ENCODE measurements around the gene ARSK. TPM values are rescaled to one million over a fixed set of nuclear protein-coding genes. Genes with fewer than 3 reads are reported as not detected.

The ARSK gene
- total RNA-seq, 6 donors from 2014 or later = 2.1 to 11.0 (median 3.9) TPM

- no peak for DNase-seq
- TF ChIP-seq POLR2AphosphoS5 (IDR thresholded peaks at IDR 0.05) = no peak
- no peak for TF ChIP-seq POLR2A (IDR thresholded peaks at IDR 0.05)
- TF ChIP-seq CTCF (IDR thresholded peaks at IDR 0.05) = no peak
- no peak overlapping the region for H3K4me3 ChIP-seq
- no peaks in the 10 kb centered on the region for H3K27me3 ChIP-seq
- H3K9me3 ChIP-seq = no peaks in the 10 kb centered on the region
- no peak for ATAC-seq (ENCODE audit: low FRiP score in 2 of 2)
- WGBS, 2 donors = 96 to 98% methylated on average over 5 of the region's 5 CpGs
- no peak overlapping the region for H3K27ac ChIP-seq
- peaks cover 0 to 11% (median 0%) of the 10 kb centered on the region in 4 donors for H3K36me3 ChIP-seq
- H3K4me1 ChIP-seq = no peaks in the 10 kb centered on the region
These were observed 50.9 kb downstream of the ARSK start for GRCh38 chr5:95605786-95606185.

- no peaks in the 10 kb centered on the region for H3K4me1 ChIP-seq
- no peak for ATAC-seq (ENCODE audit: low FRiP score in 2 of 2)
- H3K27ac ChIP-seq = no peak overlapping the region
- 94 to 98% methylated on average over 1 of the region's 1 CpG for WGBS, 2 donors
- no peaks in the 10 kb centered on the region for H3K9me3 ChIP-seq
- no peak for TF ChIP-seq EP300 (IDR thresholded peaks at IDR 0.05)
- TF ChIP-seq POLR2A (IDR thresholded peaks at IDR 0.05) = no peak
- no peak for TF ChIP-seq POLR2AphosphoS5 (IDR thresholded peaks at IDR 0.05)
- TF ChIP-seq CTCF (IDR thresholded peaks at IDR 0.05) = no peak
- no peaks in the 10 kb centered on the region for H3K27me3 ChIP-seq
- DNase-seq = no peak
- H3K36me3 ChIP-seq = peaks cover 0 to 4% (median 0%) of the 10 kb centered on the region in 4 donors
- H3K4me3 ChIP-seq = no peak overlapping the region
These were observed 51.5 kb downstream of the ARSK start for GRCh38 chr5:95606419-95606818.

- Histone ChIP-seq H3K27ac (no peak overlapping the region), H3K4me3 (no peak overlapping the region), H3K4me1 (no peaks in the 10 kb centered on the region), H3K9me3 (peaks cover 0 to 7% (median 0%) of the 10 kb centered on the region in 4 donors), H3K27me3 (no peaks in the 10 kb centered on the region), H3K36me3 (no peaks in the 10 kb centered on the region)
- TF ChIP-seq POLR2AphosphoS5 (IDR thresholded peaks at IDR 0.05) = no peak
- TF ChIP-seq EP300 (IDR thresholded peaks at IDR 0.05) = no peak
- no peak for TF ChIP-seq CTCF (IDR thresholded peaks at IDR 0.05)
- TF ChIP-seq POLR2A (IDR thresholded peaks at IDR 0.05) = no peak
- ATAC-seq (ENCODE audit: low FRiP score in 2 of 2) (no peak), DNase-seq (no peak)
- 22 to 54% methylated on average over 3 of the region's 3 CpGs for WGBS, 2 donors
These were observed 54.8 kb downstream of the ARSK start for GRCh38 chr5:95609711-95610110.

- H3K4me1 ChIP-seq = no peaks in the 10 kb centered on the region
- ATAC-seq (ENCODE audit: low FRiP score in 2 of 2) (no peak), DNase-seq (no peak)
- TF ChIP-seq EP300 (IDR thresholded peaks at IDR 0.05) (no peak), POLR2AphosphoS5 (IDR thresholded peaks at IDR 0.05) (no peak), CTCF (IDR thresholded peaks at IDR 0.05) (no peak), POLR2A (IDR thresholded peaks at IDR 0.05) (no peak)
- no peak overlapping the region for H3K4me3 ChIP-seq
- no peaks in the 10 kb centered on the region for H3K27me3 ChIP-seq
- no peak overlapping the region for H3K27ac ChIP-seq
- WGBS, 2 donors = 92 to 95% methylated on average over 7 of the region's 7 CpGs
- peaks cover 0 to 7% (median 0%) of the 10 kb centered on the region in 4 donors for H3K9me3 ChIP-seq
- H3K36me3 ChIP-seq = no peaks in the 10 kb centered on the region
These were observed 55.6 kb downstream of the ARSK start for GRCh38 chr5:95610546-95610945.

- H3K27me3 ChIP-seq = no peaks in the 10 kb centered on the region
- no peak for ATAC-seq (ENCODE audit: low FRiP score in 2 of 2)
- no peak overlapping the region for H3K27ac ChIP-seq
- TF ChIP-seq EP300 (IDR thresholded peaks at IDR 0.05) = no peak
- TF ChIP-seq POLR2AphosphoS5 (IDR thresholded peaks at IDR 0.05) = no peak
- no peak for TF ChIP-seq CTCF (IDR thresholded peaks at IDR 0.05)
- TF ChIP-seq POLR2A (IDR thresholded peaks at IDR 0.05) = no peak
- 90 to 97% methylated on average over 3 of the region's 3 CpGs for WGBS, 2 donors
- DNase-seq = no peak
- no peaks in the 10 kb centered on the region for H3K4me1 ChIP-seq
- no peak overlapping the region for H3K4me3 ChIP-seq
- H3K36me3 ChIP-seq = no peaks in the 10 kb centered on the region
- peaks cover 0 to 7% (median 0%) of the 10 kb centered on the region in 4 donors for H3K9me3 ChIP-seq
These were observed 56.5 kb downstream of the ARSK start for GRCh38 chr5:95611396-95611795.

All from upper lobe of left lung (tissue), 6 donors.